GM23248 (cell line): ENCODE results near the gene MRPL28. TPM values are rescaled to one million over a fixed set of nuclear protein-coding genes. Genes with fewer than 3 reads are reported as not detected.
A peak's percentile ranks its signal among the peaks of the same experiment; 100 is the strongest.

Experiments
- DNase-seq: peaks from one replicate; pipeline ENCODE4 v3.0.0-alpha.2; 2015
- H2AFZ ChIP-seq: fragments of 200-600 bp; sonication (generic); 2 replicates; pipeline ENCODE4 v1.6.1; 2016; ENCODE audit warnings: antibody characterized with exemption
- H3F3A ChIP-seq: fragments of 200-600 bp; sonication (generic); 2 replicates; pipeline ENCODE4 v1.6.1; 2016; ENCODE audit warnings: mild to moderate bottlenecking, antibody characterized with exemption, mixed run types; ENCODE audit not compliant: insufficient read depth
- H3K27ac ChIP-seq: fragments of 200-600 bp; sonication (generic); 2 replicates; pipeline ENCODE4 v1.5.1; 2016; ENCODE audit warnings: mild to moderate bottlenecking
- H3K27me3 ChIP-seq: fragments of 200-600 bp; sonication (generic); replicated peaks from 2 replicates; pipeline ENCODE4 v1.6.1; 2016; ENCODE audit warnings: mild to moderate bottlenecking; ENCODE audit not compliant: insufficient read depth
- H3K36me3 ChIP-seq: fragments of 200-600 bp; sonication (generic); 2 replicates; pipeline ENCODE4 v1.6.1; 2016; ENCODE audit warnings: low read depth, mild to moderate bottlenecking
- H3K4me1 ChIP-seq: fragments of 200-600 bp; sonication (generic); 2 replicates; pipeline ENCODE4 v1.6.1; 2016; ENCODE audit warnings: mild to moderate bottlenecking; ENCODE audit not compliant: insufficient read depth
- H3K4me2 ChIP-seq: fragments of 200-600 bp; sonication (generic); one replicate; pipeline ENCODE4 v1.6.1; 2016; ENCODE audit warnings: mild to moderate bottlenecking; ENCODE audit not compliant: unreplicated experiment
- H3K4me3 ChIP-seq: fragments of 200-600 bp; sonication (generic); 2 replicates; pipeline ENCODE4 v1.5.1; 2016; ENCODE audit warnings: mild to moderate bottlenecking
- H3K79me2 ChIP-seq: fragments of 200-600 bp; sonication (generic); 2 replicates; pipeline ENCODE4 v1.6.1; 2016; ENCODE audit warnings: mild to moderate bottlenecking; ENCODE audit not compliant: insufficient read depth
- H3K9ac ChIP-seq: fragments of 200-600 bp; sonication (generic); 2 replicates; pipeline ENCODE4 v1.6.1; 2016; ENCODE audit warnings: mild to moderate bottlenecking
- H3K9me2 ChIP-seq: fragments of 200-600 bp; sonication (generic); 2 replicates; pipeline ENCODE4 v1.6.1; 2016; ENCODE audit warnings: mixed run types, mild to moderate bottlenecking, moderate library complexity; ENCODE audit not compliant: insufficient read depth
- H3K9me3 ChIP-seq: fragments of 200-600 bp; sonication (generic); one replicate; pipeline ENCODE4 v1.6.1; 2017; ENCODE audit warnings: low read depth
- H4K20me1 ChIP-seq: fragments of 200-600 bp; sonication (generic); 2 replicates; pipeline ENCODE4 v1.6.0; 2016; ENCODE audit not compliant: insufficient read depth
- EZH2 ChIP-seq: fragments of 200-600 bp; sonication (generic); IDR thresholded peaks from 2 replicates; pipeline ENCODE4 v1.6.1; 2018; ENCODE audit warnings: antibody characterized with exemption, mild to moderate bottlenecking; ENCODE audit not compliant: insufficient read depth, poor library complexity, severe bottlenecking
- EZH2phosphoT487 ChIP-seq: fragments of 200-600 bp; sonication (generic); IDR thresholded peaks from 2 replicates; pipeline ENCODE4 v1.6.1; 2018; ENCODE audit warnings: antibody characterized with exemption, moderate library complexity, mild to moderate bottlenecking, low read depth; ENCODE audit not compliant: insufficient read depth
- WGBS, 2 experiments: methylation state at CpG; one replicate each; pipeline ENCODE4 v1.1.6; 2015 to 2017; ENCODE audit warnings: low lambda C conversion rate in 2 of 2, low coverage in 1 of 2; ENCODE audit errors: missing lambda C conversion rate in 2 of 2; 5-methylcytosine and 5-hydroxymethylcytosine counted together
- in situ Hi-C: fragments of 300-500 bp; cut with MboI; formaldehyde crosslinking; loops from 2 replicates; pipeline ENCODE4 v1.15.0; 2020
- polyA plus RNA-seq: library from polyadenylated mRNA; unstranded; fragments of >200 nt; fragmentation: Nextera tagmentation; extraction: Ambion mirVana; gene quantifications from 2 replicates; pipeline ENCODE4 v1.2.1, GENCODE V29; 2016
- total RNA-seq: library from RNA; depleted of rRNA; stranded (reverse); fragments of >200 nt; shearing (Covaris generic); gene quantifications from 2 replicates; pipeline ENCODE4 v1.2.3, GENCODE V29; 2014

The MRPL28 gene
- total and polyA plus RNA-seq, 2 experiments from 2014 or later: 103 to 108 TPM

- H3K27ac ChIP-seq: peak overlapping the region; percentile 65
- H3K4me2 ChIP-seq: peak overlapping the region; percentile 90
- H3K9me2 ChIP-seq: no peaks in the 10 kb centered on the region
- H3F3A ChIP-seq: peaks cover 14% of the 10 kb centered on the region
- no peaks in the 10 kb centered on the region for H3K27me3 ChIP-seq
- 17 to 30% methylated on average over 18 to 29 of the region's 29 CpGs for WGBS, 2 experiments
- H3K9ac ChIP-seq: peak overlapping the region; percentile 75
- no peaks in the 10 kb centered on the region for H4K20me1 ChIP-seq
- peak overlapping the region; percentile 64 for H3K4me3 ChIP-seq
- peaks cover 26% of the 10 kb centered on the region for H3K79me2 ChIP-seq
- no peak overlapping the region for H2AFZ ChIP-seq
- peaks cover 9% of the 10 kb centered on the region; the same call in 1 of the 2 replicates for H3K4me1 ChIP-seq
- no peak for TF ChIP-seq EZH2phosphoT487
- TF ChIP-seq EZH2: no peak
- peak; percentile 92 for DNase-seq
- H3K36me3 ChIP-seq: no peaks in the 10 kb centered on the region
- in situ Hi-C loops: no loop called here
- H3K9me3 ChIP-seq: no peaks in the 10 kb centered on the region
Measured at GRCh38 chr16:397736-398332, 27.5 kb upstream of the MRPL28 start.

- H3K27me3 ChIP-seq: no peaks in the 10 kb centered on the region
- H4K20me1 ChIP-seq: no peaks in the 10 kb centered on the region
- H3K9me3 ChIP-seq: no peaks in the 10 kb centered on the region
- H3K4me1 ChIP-seq: peaks cover 9% of the 10 kb centered on the region; the same call in 1 of the 2 replicates
- H3K27ac ChIP-seq: peak within 1 kb of the TSS; percentile 83
- WGBS, 2 experiments: 1% methylated on average over 27 to 45 of the region's 75 CpGs
- H2AFZ ChIP-seq: peak within 1 kb of the TSS; percentile 89
- no peaks in the 10 kb centered on the region for H3K36me3 ChIP-seq
- H3K9me2 ChIP-seq: no peaks in the 10 kb centered on the region
- peaks cover 14% of the 10 kb centered on the region for H3F3A ChIP-seq
- H3K4me2 ChIP-seq: peak within 1 kb of the TSS; percentile 90
- peaks cover 19% of the 10 kb centered on the region for H3K79me2 ChIP-seq
- H3K4me3 ChIP-seq: peak within 1 kb of the TSS; percentile 77
- DNase-seq: peak; percentile 77
- in situ Hi-C loops: no loop called here
- H3K9ac ChIP-seq: peak within 1 kb of the TSS; percentile 84
- no peak for TF ChIP-seq EZH2
- no peak for TF ChIP-seq EZH2phosphoT487
Measured at GRCh38 chr16:397135-397661, 26.9 kb upstream of the MRPL28 start, which contains the start of gene NME4. Gene NME4 (plus strand): TSS chr16:397199. CDS start chr16:397223, 24 bp downstream.

GRCh38 chr16:396605-397004 is 26.3 kb upstream of the MRPL28 start:
- no peaks in the 10 kb centered on the region for H3K9me3 ChIP-seq
- no peaks in the 10 kb centered on the region for H3K36me3 ChIP-seq
- in situ Hi-C loops: no loop called here
- H3K4me2 ChIP-seq: peak overlapping the region; percentile 90
- H3K79me2 ChIP-seq: peaks cover 19% of the 10 kb centered on the region
- DNase-seq: peak; percentile 89
- H3K9ac ChIP-seq: peak overlapping the region; percentile 81
- peak overlapping the region; percentile 83 for H3K27ac ChIP-seq
- TF ChIP-seq EZH2 (no peak), EZH2phosphoT487 (no peak)
- H3K4me3 ChIP-seq: peak overlapping the region; percentile 77
- H4K20me1 ChIP-seq: no peaks in the 10 kb centered on the region
- no peaks in the 10 kb centered on the region for H3K27me3 ChIP-seq
- 1 to 2% methylated on average over 22 of the region's 22 CpGs for WGBS, 2 experiments
- peaks cover 14% of the 10 kb centered on the region for H3F3A ChIP-seq
- no peaks in the 10 kb centered on the region for H3K9me2 ChIP-seq
- H2AFZ ChIP-seq: peak overlapping the region; percentile 89
- H3K4me1 ChIP-seq: peaks cover 9% of the 10 kb centered on the region; the same call in 1 of the 2 replicates

- Histone ChIP-seq H3K27me3 (no peaks in the 10 kb centered on the region), H4K20me1 (no peaks in the 10 kb centered on the region), H3K4me1 (peaks cover 9% of the 10 kb centered on the region; the same call in 1 of the 2 replicates), H3K27ac (peak overlapping the region; percentile 83), H3K36me3 (no peaks in the 10 kb centered on the region), H3F3A (peaks cover 14% of the 10 kb centered on the region), H2AFZ (peak overlapping the region; percentile 89), H3K4me3 (peak overlapping the region; percentile 77), H3K9me2 (no peaks in the 10 kb centered on the region), H3K9ac (peak overlapping the region; percentile 81), H3K9me3 (no peaks in the 10 kb centered on the region), H3K79me2 (peaks cover 19% of the 10 kb centered on the region), H3K4me2 (peak overlapping the region; percentile 90)
- no peak for DNase-seq
- TF ChIP-seq EZH2phosphoT487: no peak
- TF ChIP-seq EZH2: no peak
- in situ Hi-C loops: no loop called here
- 8 to 9% methylated on average over 3 of the region's 3 CpGs for WGBS, 2 experiments
Measured at GRCh38 chr16:396199-396598, 25.9 kb upstream of the MRPL28 start.
